ENCODE results near the gene TMEM53.
A peak's percentile ranks its signal among the peaks of the same experiment; 100 is the strongest.

The TMEM53 gene

DNA sequence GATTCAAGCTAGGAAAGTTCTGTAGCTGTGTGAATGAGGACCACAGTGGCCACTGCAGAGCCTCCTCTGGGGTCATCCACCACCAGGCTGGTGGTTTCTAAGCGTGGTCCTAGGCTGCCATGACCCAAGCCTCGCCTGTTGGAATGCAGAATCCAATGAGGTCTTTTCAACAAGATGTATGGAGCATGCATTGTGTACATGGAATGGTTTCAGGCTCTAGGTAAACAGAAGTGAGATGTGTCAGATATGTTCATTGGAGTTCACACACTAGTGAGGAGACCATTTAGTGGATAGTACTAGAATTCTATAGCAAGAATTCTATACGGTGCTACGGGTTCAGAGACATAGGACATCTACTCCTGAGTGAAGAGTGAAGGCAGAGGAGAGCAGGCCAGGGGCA is 46.0 kb upstream of the TMEM53 start:
- H3K4me3 ChIP-seq (ENCODE audit: low read depth, low read length) = no peak overlapping the region
- ChIA-PET POLR2A (no interaction called here), CTCF (interaction anchor here (0.7 to 12.6 kb wide), 4 partner anchors 8 to 85 kb away, joined by 3 to 217 read pairs (median 24); partner anchors contain the start of gene RNU5D-1)
- no peak for TF ChIP-seq CTCF (IDR thresholded peaks at IDR 0.05; ENCODE audit: insufficient read depth, low read length, missing control alignments)
- no peak for DNase-seq (ENCODE audit: low read depth, low spot score)

DNA sequence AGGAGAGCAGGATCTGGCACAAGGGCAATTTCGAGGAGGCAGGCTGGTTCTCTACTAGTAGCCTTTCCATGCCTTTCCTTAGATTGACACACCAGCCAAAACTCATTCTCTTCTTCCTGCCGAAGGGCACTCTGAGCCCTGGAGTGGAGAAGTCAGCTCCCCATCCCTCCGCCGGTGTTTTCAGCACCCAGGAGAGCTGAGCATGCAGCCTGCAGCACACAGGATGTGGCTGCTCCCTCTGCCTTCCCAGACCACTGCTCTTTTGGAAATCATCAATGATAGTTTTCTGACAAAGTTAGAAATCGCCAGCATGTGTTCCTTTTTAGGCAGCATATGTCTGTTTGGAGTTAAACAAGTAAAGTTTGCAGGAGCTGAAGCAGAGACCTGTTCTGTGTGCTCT is 45.0 kb upstream of the TMEM53 start:
- DNase-seq (ENCODE audit: low read depth, low spot score) = no peak
- H3K4me3 ChIP-seq (ENCODE audit: low read depth, low read length) = no peak overlapping the region
- no peak for TF ChIP-seq CTCF (IDR thresholded peaks at IDR 0.05; ENCODE audit: insufficient read depth, low read length, missing control alignments)
- CTCF ChIA-PET = interaction anchor here (0.8 to 12.6 kb wide), 3 partner anchors 9 to 13 kb away, joined by 5 to 217 read pairs (median 37); partner anchors contain the start of gene RNU5D-1
- POLR2A ChIA-PET = no interaction called here

GRCh38 chr1:44718091-44718490 is 43.8 kb upstream of the TMEM53 start:
- no peak overlapping the region for H3K4me3 ChIP-seq (ENCODE audit: low read depth, low read length)
- no peak for DNase-seq (ENCODE audit: low read depth, low spot score)
- ChIA-PET POLR2A (interaction anchor here (1.2 kb wide), 1 partner anchor 58 kb away, joined by 4 read pairs; the partner anchor contains the start of gene RPS8), CTCF (interaction anchor here (0.7 to 12.6 kb wide), 8 partner anchors 9 to 582 kb away, joined by 3 to 217 read pairs (median 3); partner anchors contain the start of gene RNU5D-1)
- TF ChIP-seq CTCF (IDR thresholded peaks at IDR 0.05; ENCODE audit: insufficient read depth, low read length, missing control alignments) = no peak

GRCh38 chr1:44717653-44718052 is 43.4 kb upstream of the TMEM53 start:
- H3K4me3 ChIP-seq (ENCODE audit: low read depth, low read length) = no peak overlapping the region
- ChIA-PET CTCF (interaction anchor here (0.7 to 12.6 kb wide), 8 partner anchors 9 to 583 kb away, joined by 3 to 217 read pairs (median 4); partner anchors contain the start of gene RNU5D-1), POLR2A (interaction anchor here (1.2 kb wide), 1 partner anchor 58 kb away, joined by 4 read pairs; the partner anchor contains the start of gene RPS8)
- TF ChIP-seq CTCF (IDR thresholded peaks at IDR 0.05; ENCODE audit: insufficient read depth, low read length, missing control alignments) = no peak
- DNase-seq (ENCODE audit: low read depth, low spot score) = no peak

- POLR2A ChIA-PET = interaction anchor here (1.2 kb wide), 1 partner anchor 58 kb away, joined by 4 read pairs; the partner anchor contains the start of gene RPS8
- CTCF ChIA-PET = interaction anchor here (0.7 to 12.6 kb wide), 8 partner anchors 9 to 583 kb away, joined by 3 to 217 read pairs (median 4); partner anchors contain the start of gene RNU5D-1
- no peak overlapping the region for H3K4me3 ChIP-seq (ENCODE audit: low read depth, low read length)
- TF ChIP-seq CTCF (IDR thresholded peaks at IDR 0.05; ENCODE audit: insufficient read depth, low read length, missing control alignments) = no peak
- DNase-seq (ENCODE audit: low read depth, low spot score) = no peak
Observed at GRCh38 chr1:44717156-44717555, 42.9 kb upstream of the TMEM53 start.

- CTCF ChIA-PET = interaction anchor here (0.7 to 12.6 kb wide), 13 partner anchors 9 to 778 kb away, joined by 3 to 217 read pairs (median 4); partner anchors contain the start of genes ARMH1 and RNU5D-1
Observed at GRCh38 chr1:44714944-44715571, 40.8 kb upstream of the TMEM53 start.

More at GRCh38 chr1:44714944-44715571, 40.8 kb upstream of the TMEM53 start:
- no peak overlapping the region for H3K4me3 ChIP-seq (ENCODE audit: low read depth, low read length)
- no peak for DNase-seq (ENCODE audit: low read depth, low spot score)
- TF ChIP-seq CTCF (IDR thresholded peaks at IDR 0.05; ENCODE audit: insufficient read depth, low read length, missing control alignments) = peak; percentile 88
- POLR2A ChIA-PET = no interaction called here

Data from AG04449 (cell line).